Stomach (tissue), 9 donors: Measurements from ENCODE around the gene CELSR1. TPM values are rescaled to one million over a fixed set of nuclear protein-coding genes. Genes with fewer than 3 reads are reported as not detected.
A peak's percentile ranks its signal among the peaks of the same experiment; 100 is the strongest.

Experiments
- DNase-seq, 2 donors: peaks; one replicate each; pipeline versions ENCODE4 v3.0.0 to v3.0.0-alpha.2; 2013 to 2019
- H3K27ac ChIP-seq, 5 donors: fragments of 200-600 bp in 4 of 5; sonication (generic) in 4 of 5; one replicate each; pipeline ENCODE4 v1.5.1; 2013 to 2019; ENCODE audit warnings: mild to moderate bottlenecking in 1 of 5, moderate library complexity in 1 of 5
- H3K27me3 ChIP-seq, 3 donors: fragments of 200-600 bp; sonication (generic); one replicate each; pipeline ENCODE4 v1.5.1; 2017 to 2019; ENCODE audit warnings: mixed run types in 1 of 3
- H3K36me3 ChIP-seq, 4 donors: fragments of 200-600 bp; sonication (generic); 1 replicate in 3 of 4; 2 replicates in 1 of 4; pipeline ENCODE4 v1.5.1; 2016 to 2019
- H3K4me1 ChIP-seq, 4 donors: fragments of 200-600 bp; sonication (generic); one replicate each; pipeline ENCODE4 v1.5.1; 2016 to 2019
- H3K4me3 ChIP-seq, 4 donors: fragments of 200-600 bp; sonication (generic) in 3 of 4; one replicate each; pipeline ENCODE4 v1.5.1; 2016 to 2019; ENCODE audit warnings: mild to moderate bottlenecking in 1 of 4
- H3K9me3 ChIP-seq, 4 donors: fragments of 200-600 bp; sonication (generic); one replicate each; pipeline ENCODE4 v1.5.1; 2016 to 2019
- CTCF ChIP-seq, 7 experiments: fragments of 450-650 bp in 4 of 7; fragments of 200-600 bp in 3 of 7; sonication (generic) in 3 of 7; IDR thresholded peaks; one replicate each; pipeline ENCODE4 v1.5.1; 2016 to 2019; ENCODE audit warnings: antibody characterized with exemption in 7 of 7, control low read depth in 2 of 7, mild to moderate bottlenecking in 1 of 7
- EP300 ChIP-seq: sonication (generic); formaldehyde crosslinking; IDR thresholded peaks from one replicate; pipeline ENCODE4 v1.6.1; 2017; ENCODE audit warnings: antibody characterized with exemption
- POLR2A ChIP-seq, 4 donors: fragments of 450-650 bp; IDR thresholded peaks; one replicate each; pipeline ENCODE4 v1.6.1; 2016; ENCODE audit warnings: antibody characterized with exemption in 4 of 4, control low read depth in 2 of 4, mild to moderate bottlenecking in 1 of 4, moderate library complexity in 1 of 4
- POLR2AphosphoS5 ChIP-seq, 3 donors: sonication (generic); formaldehyde crosslinking; IDR thresholded peaks; one replicate each; pipeline ENCODE4 v1.6.1; 2016; ENCODE audit warnings: antibody characterized with exemption in 3 of 3
- WGBS, 5 donors: extraction: QIAGEN DNeasy Blood & Tissue Kit in 3 of 5; methylation state at CpG; one replicate each; pipeline versions ENCODE4 v1.1.5 to v1.1.7; 2013 to 2018; 5-methylcytosine and 5-hydroxymethylcytosine counted together
- intact Hi-C: fragments of 100-400 bp; cut with DNase I; formaldehyde crosslinking; loops from one replicate; pipeline ENCODE4 v1.15.1; 2023; ENCODE audit warnings: low total_unique reads
- polyA plus RNA-seq, 3 donors: library from polyadenylated mRNA; stranded (reverse); fragments of 200-250 nt; gene quantifications; one replicate each; pipeline ENCODE4 v1.2.3, GENCODE V29; 2013
- total RNA-seq, 5 donors: library from RNA; depleted of rRNA; stranded (reverse); fragments of >200 nt; gene quantifications; one replicate each; pipeline versions ENCODE4 v1.1.0 to v1.2.3, GENCODE V29; 2014 to 2016
- donor health status: healthy with polysubstance abuse.
- donor health status: Bipolar disorder and iron deficiency.
- donor health status: healthy.

Gene CELSR1
- total and polyA plus RNA-seq, 8 donors, result 0.29 to 78.2 (median 13.4) TPM

GRCh38 chr22:46424496-46424895 is 112.9 kb downstream of the CELSR1 start:
- intact Hi-C loops, result no loop called here
- H3K9me3 ChIP-seq, result peaks cover 0 to 5% (median 0%) of the 10 kb centered on the region in 4 donors
- H3K27me3 ChIP-seq, result no peaks in the 10 kb centered on the region
- H3K4me1 ChIP-seq, result peaks cover under 1 to 4% (median 4%) of the 10 kb centered on the region in 4 donors
- no peak overlapping the region for H3K27ac ChIP-seq
- WGBS, 5 donors, result 69 to 81% (median 76%) methylated on average over 5 of the region's 5 CpGs
- no peak for DNase-seq
- H3K36me3 ChIP-seq, result no peaks in the 10 kb centered on the region
- TF ChIP-seq EP300 (no peak), CTCF (IDR thresholded peaks at IDR 0.05) (no peak), POLR2AphosphoS5 (IDR thresholded peaks at IDR 0.05) (no peak), POLR2A (IDR thresholded peaks at IDR 0.05) (no peak)
- no peak overlapping the region for H3K4me3 ChIP-seq

- TF ChIP-seq POLR2A (IDR thresholded peaks at IDR 0.05) (no peak), POLR2AphosphoS5 (IDR thresholded peaks at IDR 0.05) (no peak), EP300 (no peak), CTCF (IDR thresholded peaks at IDR 0.05) (no peak)
- Histone ChIP-seq H3K9me3 (peaks cover 0 to 5% (median 0%) of the 10 kb centered on the region in 4 donors), H3K27me3 (no peaks in the 10 kb centered on the region), H3K36me3 (no peaks in the 10 kb centered on the region), H3K4me1 (no peaks in the 10 kb centered on the region), H3K4me3 (no peak overlapping the region), H3K27ac (no peak overlapping the region)
- 50 to 74% (median 54%) methylated on average over 4 to 8 of the region's 8 CpGs for WGBS, 5 donors
- peak in 1 of 2 donors; percentile 39 for DNase-seq
- intact Hi-C loops, result no loop called here
Measured at GRCh38 chr22:46422896-46423295, 114.5 kb downstream of the CELSR1 start.

GRCh38 chr22:46421267-46421666 is 116.2 kb downstream of the CELSR1 start:
- WGBS, 5 donors, result 70 to 81% (median 76%) methylated on average over 9 to 11 of the region's 11 CpGs
- Histone ChIP-seq H3K27me3 (peaks cover 0 to 12% (median 0%) of the 10 kb centered on the region in 3 donors), H3K4me1 (no peaks in the 10 kb centered on the region), H3K9me3 (peaks cover 0 to 5% (median 0%) of the 10 kb centered on the region in 4 donors), H3K4me3 (no peak overlapping the region), H3K36me3 (no peaks in the 10 kb centered on the region), H3K27ac (no peak overlapping the region)
- TF ChIP-seq CTCF (IDR thresholded peaks at IDR 0.05), result no peak
- no peak for TF ChIP-seq EP300
- no peak for TF ChIP-seq POLR2AphosphoS5 (IDR thresholded peaks at IDR 0.05)
- TF ChIP-seq POLR2A (IDR thresholded peaks at IDR 0.05), result no peak
- DNase-seq, result peak in 1 of 2 donors; percentile 58
- intact Hi-C loops, result no loop called here

GRCh38 chr22:46419754-46420571 is 117.5 kb downstream of the CELSR1 start:
- 92 to 96% (median 95%) methylated on average over 27 of the region's 27 CpGs for WGBS, 5 donors
- no peak overlapping the region for H3K27ac ChIP-seq

More at GRCh38 chr22:46419754-46420571, 117.5 kb downstream of the CELSR1 start:
- intact Hi-C loops, result no loop called here
- no peak for DNase-seq
- no peaks in the 10 kb centered on the region for H3K4me1 ChIP-seq
- no peaks in the 10 kb centered on the region for H3K36me3 ChIP-seq
- TF ChIP-seq POLR2AphosphoS5 (IDR thresholded peaks at IDR 0.05) (no peak), POLR2A (IDR thresholded peaks at IDR 0.05) (no peak), EP300 (no peak), CTCF (IDR thresholded peaks at IDR 0.05) (no peak)
- H3K4me3 ChIP-seq, result no peak overlapping the region
- no peaks in the 10 kb centered on the region for H3K9me3 ChIP-seq
- H3K27me3 ChIP-seq, result peaks cover 0 to 15% (median 0%) of the 10 kb centered on the region in 3 donors
